GM21717 (cell line): Measurements from ENCODE around the gene IGIP.

Source experiments
- ATAC-seq: cut with Tn5 transposase; IDR thresholded peaks from one replicate; pipeline ENCODE4 v1.9.1; 2021; ENCODE audit warnings: mild to moderate bottlenecking, moderate library complexity; ENCODE audit not compliant: unreplicated experiment

Gene IGIP

DNA sequence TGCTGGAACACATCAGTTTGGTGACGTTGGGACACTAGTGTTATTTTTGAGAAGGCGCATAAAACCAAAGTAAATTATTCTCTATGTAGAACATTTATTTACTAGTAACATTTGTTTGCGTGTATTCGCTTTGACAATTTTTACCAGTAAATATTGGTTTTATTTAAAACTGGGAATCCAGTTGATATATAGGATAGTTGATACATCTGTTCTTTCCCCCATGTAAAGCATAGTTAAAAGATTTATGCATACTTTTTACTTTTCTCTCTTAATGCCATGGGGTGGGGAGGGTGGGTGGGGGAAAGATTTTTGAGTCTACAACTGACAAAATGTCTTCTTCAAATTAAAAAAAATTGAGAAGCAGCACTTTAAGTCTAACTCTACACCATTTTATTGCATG lies at the start of gene IGIP:
Gene IGIP, plus strand, starts transcription at position 301 of the 400 bp plus-strand sequence. CDS start 2,540 bp downstream, outside the sequence.
- ATAC-seq, result no peak

GRCh38 chr5:140076142-140076541 lies 49.6 kb upstream of the IGIP start:
- ATAC-seq, result no peak

- no peak for ATAC-seq
These were observed 48.9 kb upstream of the IGIP start for GRCh38 chr5:140076788-140077187.

DNA sequence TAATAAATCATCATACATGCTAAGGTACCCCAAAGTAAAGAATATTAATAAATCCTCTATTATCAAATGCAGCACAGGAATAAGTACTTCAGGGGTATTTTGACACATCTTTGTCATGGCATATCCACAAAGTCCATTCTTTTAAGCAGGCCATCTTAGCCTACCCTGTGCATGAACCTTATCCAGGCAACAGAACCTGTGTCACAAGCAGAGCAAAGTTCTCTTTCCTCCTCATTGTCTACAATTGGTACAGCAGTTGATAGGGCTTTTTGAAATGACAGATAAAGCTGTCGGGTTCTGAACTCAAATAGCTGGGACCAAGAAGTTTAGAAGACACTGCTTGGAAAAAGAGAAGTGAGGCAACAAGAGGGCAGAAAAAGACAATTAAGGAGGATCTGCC lies 42.6 kb upstream of the IGIP start:
- no peak for ATAC-seq

- no peak for ATAC-seq
These were observed 42.1 kb upstream of the IGIP start for GRCh38 chr5:140083650-140084049.

- no peak for ATAC-seq
These were observed 41.2 kb upstream of the IGIP start for GRCh38 chr5:140084541-140084940.

- no peak for ATAC-seq
These were observed 35.5 kb upstream of the IGIP start for GRCh38 chr5:140090251-140090650.

DNA sequence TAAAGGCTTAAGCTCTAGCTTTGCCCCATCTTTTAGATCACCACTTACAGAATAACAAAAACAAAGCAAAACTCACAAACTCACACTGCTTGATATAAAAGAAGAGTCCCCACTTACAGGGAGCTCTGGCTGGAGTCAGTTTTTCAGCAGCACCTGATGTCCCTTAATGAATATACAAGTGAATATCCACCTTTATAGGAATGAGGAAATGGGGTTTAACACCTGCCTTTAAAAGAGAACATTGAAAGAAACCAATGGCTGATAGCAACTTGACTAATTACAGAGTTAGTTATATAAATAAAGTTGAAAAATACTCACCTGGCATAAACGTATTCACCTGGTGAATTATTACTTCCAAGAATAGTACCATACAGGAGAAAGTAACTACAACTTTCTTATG lies 32.6 kb upstream of the IGIP start:
- no peak for ATAC-seq

GRCh38 chr5:140093866-140094265 lies 31.9 kb upstream of the IGIP start:
- ATAC-seq, result no peak

GRCh38 chr5:140094889-140095288 lies 30.8 kb upstream of the IGIP start:
- no peak for ATAC-seq

DNA sequence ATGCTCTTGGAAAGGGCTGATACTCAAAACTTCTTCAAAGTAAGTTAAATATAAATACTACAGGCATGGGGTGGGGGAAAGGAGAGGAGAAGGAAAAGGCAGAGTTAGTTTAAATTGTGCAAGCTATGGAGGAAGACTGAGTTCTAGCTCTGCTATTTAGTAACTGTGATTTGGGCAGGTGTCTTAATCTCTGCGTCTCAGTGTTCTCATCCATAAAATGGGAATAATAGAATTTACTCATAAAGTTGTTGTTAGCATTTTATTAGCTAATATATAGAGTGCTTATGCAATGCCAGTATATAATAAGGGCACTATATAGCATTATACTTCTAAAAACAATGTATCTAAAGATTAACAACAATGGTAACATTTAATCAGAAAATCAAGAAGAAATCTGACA lies 24.6 kb upstream of the IGIP start:
- no peak for ATAC-seq

DNA sequence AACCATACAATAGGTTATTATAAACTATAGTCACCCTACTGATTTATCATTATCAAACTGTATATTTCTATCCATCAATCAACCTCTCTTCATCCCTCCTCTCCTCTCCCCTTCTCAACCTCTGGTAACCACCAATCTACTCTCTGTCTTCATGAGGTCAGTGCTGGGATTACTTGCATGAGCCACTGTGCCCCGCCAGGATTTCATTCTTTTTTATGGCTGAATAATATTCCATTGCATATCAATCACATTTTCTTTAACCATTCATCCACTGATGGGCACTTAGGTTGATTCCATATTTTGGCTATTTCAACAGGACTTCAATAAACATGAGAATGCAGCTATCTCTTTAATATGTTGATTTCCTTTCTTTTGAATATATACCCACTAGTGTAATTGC lies 22.6 kb upstream of the IGIP start:
- no peak for ATAC-seq

GRCh38 chr5:140104100-140104499 lies 21.6 kb upstream of the IGIP start:
- no peak for ATAC-seq

DNA sequence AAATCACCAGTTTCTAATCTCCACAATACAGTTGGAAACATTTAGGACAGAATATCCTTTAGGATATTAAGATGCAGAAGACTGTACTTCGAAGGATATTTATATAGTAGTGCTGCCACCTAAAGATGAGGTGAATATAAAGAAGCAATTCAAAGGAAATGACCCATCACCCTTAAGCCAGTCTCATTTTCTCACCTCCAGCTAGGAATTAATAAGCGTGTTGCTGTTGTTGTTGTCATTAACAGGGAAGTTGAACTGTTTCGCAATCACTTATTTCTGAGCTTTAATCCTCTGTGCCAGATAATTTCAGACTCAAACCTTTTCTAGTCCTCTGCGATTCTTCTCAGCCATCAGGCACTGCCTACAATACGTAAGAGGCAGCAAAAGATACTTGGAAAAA lies 19.6 kb upstream of the IGIP start:
- no peak for ATAC-seq

DNA sequence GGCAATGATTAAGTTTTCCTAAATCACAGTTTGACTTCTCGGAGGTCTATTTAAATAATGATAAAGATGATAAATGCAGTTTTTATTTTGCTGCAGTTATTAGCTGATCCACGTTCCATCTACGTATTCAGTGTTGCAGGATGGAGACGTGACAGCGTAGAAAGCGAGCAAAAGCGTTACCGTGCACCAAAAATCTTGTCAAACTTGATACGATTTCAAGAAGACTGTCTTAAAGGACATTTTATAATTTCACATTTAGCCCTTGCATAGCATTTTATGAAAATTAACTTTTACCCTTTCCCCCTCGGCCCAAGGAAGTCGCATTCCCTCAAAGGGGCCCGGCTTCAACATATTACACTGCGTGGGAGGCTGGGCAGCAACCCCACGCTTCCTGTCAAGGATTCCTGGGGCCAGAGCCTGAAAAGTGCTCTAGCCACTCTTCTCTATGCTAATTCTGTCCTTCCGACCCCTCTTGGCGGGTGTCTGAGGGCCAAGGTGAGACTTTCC lies 18.9 kb upstream of the IGIP start:
- no peak for ATAC-seq

GRCh38 chr5:140107312-140108092 lies 18.2 kb upstream of the IGIP start:
- peak; percentile 81 for ATAC-seq

DNA sequence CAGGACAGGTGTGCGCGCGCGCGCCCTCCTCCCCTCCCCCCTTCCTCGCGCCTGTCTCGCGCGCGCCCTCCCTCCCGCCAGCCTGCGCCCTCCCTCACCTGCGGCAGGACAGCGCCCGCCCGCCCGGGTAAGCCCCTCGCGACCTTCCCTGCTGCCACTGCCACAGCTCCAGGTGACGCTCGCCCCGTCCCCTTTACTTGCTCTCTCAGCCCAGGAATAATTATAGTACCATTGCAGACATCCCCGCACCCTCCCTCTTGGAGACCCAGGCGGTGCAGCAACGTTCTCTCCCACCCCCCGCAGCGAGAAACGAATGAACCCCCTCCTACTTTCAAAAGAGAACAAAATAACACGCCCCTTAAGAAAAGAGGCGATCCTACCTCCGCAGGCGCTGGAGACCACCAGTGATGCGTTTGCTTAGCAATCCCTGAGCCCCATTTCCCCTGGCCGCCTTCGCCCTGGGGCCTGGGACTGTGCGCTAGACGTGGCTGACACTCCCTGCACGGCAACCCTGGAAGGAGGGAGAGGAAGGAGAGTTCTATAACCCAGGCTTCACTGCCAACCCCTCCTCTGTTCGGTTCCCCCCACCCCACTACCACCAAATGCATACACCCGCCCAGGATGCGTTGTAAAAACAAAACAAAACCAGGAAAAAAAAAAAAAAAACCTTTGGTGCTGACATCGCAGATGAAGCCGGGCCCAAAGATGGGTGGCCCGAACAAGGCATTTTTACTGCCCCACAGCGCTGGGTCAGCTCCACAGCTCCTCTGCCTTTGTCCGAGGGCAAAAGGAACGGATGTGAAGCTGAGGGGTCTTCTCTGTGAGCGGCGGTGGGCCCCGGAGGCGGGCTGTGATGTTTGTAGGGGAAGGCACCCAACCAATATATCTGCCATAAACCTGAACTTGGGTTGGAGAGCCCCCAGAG lies 17.4 kb upstream of the IGIP start:
- ATAC-seq, result no peak

GRCh38 chr5:140109018-140109758 lies 16.5 kb upstream of the IGIP start:
- no peak for ATAC-seq

- no peak for ATAC-seq
These were observed 15.7 kb upstream of the IGIP start for GRCh38 chr5:140109759-140110645.

- no peak for ATAC-seq
These were observed 15.1 kb upstream of the IGIP start for GRCh38 chr5:140110646-140110957.
